DMS 273 (cell line): ENCODE results near the gene FAM83G.

Experiments used
- DNase-seq: peaks from one replicate; lab custom pipeline; 2025; ENCODE audit not compliant: unreplicated experiment; lab: John Stamatoyannopoulos, UW

The FAM83G gene

GRCh38 chr17:19010729-19011505 lies 6.4 kb upstream of the FAM83G start:
- DNase-seq: no peak

DNA sequence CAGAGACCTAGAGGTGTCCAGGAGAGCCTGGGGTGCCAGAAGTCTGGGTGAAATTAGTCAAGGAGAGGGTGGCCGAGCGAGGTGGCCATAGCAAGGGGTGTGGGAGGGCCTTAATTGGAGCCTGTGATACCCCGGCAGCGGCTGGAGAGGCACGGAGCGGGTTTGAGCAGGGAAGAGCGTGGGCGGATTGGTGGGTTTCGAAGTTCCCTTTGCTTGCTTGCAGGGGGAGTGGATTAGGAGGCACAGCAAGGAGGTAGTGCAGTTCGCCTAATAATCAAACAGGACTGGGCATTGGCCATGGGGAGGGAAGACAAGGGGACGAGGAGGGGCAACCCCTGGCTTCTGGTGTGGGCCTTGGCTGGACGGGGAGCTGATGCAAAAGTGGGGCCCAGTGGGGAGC lies 5.4 kb upstream of the FAM83G start:
- no peak for DNase-seq

GRCh38 chr17:19006698-19007097 lies 2.1 kb upstream of the FAM83G start:
- DNase-seq: no peak

DNA sequence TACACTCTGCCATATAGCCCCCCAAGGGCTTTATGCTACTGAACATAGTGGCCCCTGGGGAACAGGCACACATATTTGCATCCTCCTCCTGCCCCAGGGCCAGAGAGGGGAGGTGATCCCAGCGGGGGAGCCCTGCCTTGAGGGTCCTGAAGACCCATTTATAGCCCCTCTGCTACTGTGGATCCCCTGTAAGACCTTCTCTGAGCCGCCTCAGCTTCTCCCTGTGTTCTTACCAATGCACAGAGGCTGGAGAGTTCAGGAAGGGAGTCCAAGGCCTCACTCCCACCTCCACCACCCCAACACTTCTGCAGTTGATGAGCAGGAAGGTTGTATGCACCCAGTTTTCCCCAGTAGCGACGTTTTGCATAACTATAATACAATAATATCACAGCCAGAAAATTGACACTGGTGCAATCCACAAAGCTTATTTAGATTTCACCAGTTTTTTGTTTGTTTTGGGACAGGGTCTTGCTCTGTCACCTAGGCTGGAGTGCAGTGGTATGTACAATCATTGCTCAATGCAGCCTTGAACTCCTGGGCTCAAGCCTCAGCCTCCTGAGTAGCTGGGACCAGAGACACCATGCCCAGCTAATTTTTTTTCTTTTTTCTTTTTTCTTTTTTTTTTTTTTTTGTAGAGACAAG lies 1.3 kb upstream of the FAM83G start:
- DNase-seq: no peak

DNA sequence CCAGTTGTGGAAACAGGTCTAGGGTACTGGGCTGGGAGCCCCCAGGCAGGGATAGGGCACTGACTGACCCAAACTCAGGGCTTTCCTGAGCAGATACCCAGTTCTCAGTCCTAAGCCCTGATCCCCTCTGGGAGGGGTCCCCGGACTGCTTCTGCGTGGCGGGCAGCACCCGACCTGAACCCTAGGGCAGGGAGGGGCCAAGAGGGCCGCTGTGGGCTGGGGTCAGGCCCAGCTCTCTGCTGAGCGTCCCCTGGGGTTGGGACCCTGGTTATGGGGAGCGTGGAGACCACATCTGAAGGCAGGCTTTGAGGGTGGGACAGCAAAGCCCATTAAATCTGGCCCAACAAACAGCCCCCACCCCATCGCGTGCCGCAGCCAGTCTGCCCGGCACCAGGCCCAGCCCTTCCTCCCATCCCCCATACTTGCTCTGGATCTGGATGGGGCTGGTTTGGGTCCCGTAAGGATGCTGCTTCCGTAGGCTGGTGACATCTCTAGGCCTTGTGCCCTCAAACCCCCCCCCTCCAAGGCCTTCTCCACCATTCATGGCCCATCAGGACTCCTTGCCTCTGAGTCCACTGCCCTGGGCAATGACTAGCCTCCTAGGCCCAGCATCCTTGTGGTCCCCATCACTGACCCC lies 691 bp upstream of the FAM83G start:
- DNase-seq: no peak

GRCh38 chr17:19003543-19004420 lies 782 bp downstream of the FAM83G start:
- peak; percentile 78 for DNase-seq

DNA sequence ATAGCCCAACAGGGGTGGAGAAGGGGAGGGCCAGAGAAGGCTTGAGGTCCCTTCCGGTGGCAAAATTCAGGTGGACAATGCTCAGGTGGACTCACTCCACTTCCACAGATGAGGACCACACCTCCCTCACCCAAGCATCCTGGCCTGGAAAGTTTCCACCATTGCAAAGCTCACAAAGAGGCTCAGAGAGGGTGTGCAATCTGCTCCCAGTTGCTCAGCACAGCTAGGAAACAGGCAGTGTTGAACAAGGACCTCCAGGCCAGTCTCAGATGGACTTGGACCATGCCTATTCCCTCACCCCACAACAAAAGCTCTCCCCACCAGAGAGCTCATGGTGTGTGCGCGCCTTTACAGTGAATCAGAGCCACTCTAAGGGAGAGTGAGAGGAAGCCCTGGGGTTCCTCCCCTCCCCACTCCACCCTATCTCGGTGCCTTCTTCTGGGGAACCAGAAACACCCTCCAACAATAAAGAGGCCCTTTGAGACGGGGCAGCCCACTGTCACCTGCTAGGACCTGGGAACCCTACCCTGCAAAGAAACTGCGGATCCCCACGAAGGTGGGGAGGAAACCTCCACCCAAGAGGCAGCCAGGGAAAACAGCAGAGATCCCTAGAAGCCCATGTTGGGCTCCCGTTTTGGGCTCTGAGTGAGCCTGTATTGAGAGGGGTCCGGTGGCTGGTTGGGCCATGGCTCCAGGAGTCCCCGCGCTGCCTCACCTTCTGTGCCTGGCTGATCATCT lies 1.6 kb downstream of the FAM83G start:
- no peak for DNase-seq

DNA sequence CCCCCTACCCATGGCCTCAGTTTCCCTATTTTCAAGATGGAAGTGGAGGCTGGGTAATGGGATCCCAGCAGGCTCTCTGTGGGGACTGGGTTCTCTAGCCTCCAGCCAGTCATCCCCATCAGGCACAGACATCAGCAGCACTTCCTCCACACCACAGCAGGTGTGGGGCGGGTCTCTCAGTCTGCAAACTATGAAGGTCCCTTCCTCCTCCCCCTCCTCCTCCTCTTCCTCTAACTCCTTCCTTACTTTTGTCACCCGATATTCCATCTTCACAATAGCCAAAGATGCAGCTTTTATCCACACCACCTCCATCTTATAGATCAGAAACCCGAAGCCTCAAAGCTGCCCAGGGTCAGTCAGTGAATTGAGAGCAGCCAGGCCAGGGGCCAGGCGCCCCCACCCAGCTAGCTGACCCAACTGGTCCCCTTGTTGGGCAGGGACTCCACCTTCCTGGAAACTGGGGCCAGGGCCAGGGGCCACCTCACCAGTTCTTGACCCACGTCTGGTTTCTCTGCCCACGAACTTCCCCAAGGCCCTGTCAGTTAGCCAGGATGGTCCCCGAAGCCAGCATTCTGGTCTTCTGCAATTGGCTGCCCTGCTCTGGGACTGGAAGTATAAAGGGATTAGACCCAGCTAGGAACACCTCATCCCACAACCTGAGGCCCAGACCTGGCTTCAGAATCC lies 2.5 kb downstream of the FAM83G start:
- DNase-seq: no peak

DNA sequence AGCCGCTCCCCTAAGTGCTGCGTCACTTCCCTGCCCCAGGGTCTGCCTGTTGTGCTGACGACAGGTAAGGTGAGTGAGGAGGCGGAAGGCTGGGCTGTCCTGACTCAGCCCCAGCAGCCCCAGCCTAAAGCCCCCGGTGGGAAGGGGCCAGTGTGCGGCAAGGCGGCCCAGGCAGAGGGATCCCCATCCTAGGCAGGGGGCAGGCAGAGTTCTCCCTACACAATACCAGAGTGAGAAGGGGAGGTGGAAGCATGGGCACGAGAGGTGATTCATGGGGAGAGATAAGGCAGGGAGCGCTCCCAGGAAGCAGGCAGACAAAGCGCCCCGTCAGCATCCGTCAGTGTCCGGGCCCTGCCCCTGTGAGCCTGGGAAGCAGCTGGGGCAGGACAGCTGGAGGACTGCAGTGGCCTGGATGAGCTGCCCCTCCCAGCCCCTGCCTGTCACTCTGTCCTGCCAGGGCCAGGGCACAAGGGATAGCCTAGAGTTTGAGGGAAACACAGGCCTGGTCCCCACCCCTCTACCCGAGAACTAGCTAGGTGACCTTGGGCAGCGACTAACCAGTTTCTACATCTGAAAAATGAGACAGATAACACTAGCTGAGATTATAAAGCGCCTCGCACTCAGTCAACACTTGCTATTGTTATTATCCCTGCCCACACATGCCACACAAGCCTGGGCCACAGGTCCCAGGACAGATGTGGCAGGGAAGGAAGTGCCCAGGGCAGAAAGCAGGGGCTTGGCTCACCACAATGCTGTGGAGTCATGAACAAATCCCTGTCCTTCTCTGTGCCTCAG lies 3.8 kb downstream of the FAM83G start:
- DNase-seq: no peak

GRCh38 chr17:18999911-19000310 lies 4.7 kb downstream of the FAM83G start:
- no peak for DNase-seq

DNA sequence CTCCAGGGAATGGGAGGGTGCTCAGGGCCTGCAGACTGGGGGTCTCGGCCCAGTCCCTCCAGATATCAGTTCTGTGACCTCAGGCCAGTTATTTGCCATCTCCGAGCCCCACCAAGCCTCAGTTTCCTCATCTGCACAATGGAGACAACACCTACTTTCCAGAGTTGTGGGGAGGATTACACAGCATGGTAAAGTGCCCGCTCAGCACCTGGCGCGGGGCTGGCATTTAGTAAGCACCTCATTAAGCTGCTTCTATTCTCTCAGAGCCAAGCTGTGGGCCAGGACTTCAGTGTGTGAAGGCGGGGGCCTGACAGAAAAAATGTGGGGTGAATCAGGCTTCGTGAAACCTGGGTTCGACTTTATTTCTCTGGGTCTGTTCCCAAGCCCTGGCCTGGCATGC lies 5.2 kb downstream of the FAM83G start:
- DNase-seq: no peak

GRCh38 chr17:18997650-18998196 lies 6.8 kb downstream of the FAM83G start:
- DNase-seq: no peak

DNA sequence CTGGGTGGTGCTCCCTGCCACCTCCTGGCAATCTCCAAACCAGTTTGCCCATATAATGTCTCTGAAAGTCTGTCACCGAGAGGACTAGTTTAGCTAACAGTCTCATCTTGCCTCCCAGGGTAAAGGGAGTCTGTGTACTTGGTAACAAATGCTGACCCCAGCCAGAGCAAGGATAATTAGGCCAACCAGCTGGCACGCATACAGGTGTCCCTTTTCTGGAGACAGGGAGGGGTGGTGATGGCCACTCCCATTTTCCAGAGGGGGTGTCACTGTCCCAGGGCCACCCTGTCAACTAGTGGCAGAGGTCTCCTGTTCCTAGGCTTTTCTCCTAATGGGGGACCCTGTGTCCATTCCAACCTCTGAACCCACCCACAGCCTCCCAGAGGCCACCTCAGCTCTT lies 8.1 kb downstream of the FAM83G start:
- DNase-seq: no peak

DNA sequence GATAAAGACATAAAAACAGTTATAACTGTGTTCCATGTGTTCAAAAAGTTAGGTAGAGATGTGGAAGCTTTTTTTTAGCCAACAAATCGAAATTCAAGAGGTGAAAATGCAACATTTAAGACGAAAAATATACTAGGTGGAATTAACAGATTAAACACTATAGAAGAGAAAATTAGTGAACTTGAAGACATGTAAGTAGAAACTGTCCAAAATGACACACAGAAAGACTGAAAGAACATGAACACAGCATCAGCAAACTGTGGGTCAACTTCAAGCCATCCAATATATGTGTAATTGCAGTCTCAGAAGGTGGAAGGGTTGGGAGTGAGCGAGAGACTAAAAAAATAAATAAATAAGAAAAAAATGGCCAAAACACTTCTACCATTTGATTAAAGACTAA lies 9.3 kb downstream of the FAM83G start:
- DNase-seq: no peak

DNA sequence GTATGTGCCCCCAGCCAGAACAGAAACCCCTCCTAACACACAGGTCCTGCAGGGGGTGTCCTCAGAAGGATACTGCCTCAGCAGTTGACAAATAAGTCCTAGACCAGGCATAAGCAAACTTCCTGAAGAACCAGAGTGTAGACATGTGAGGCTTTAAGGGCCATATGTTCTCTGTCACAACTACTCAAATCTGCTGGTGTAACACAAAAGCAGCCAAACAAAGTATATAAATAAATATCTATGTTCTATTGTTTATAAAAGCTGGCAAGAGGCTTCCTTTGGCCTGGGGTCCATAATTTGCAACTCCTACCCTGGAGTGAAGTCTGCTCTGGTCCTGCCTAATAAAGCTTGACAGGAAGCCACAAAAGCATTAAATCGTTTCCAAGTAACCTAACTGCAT lies 9.9 kb downstream of the FAM83G start:
- no peak for DNase-seq

DNA sequence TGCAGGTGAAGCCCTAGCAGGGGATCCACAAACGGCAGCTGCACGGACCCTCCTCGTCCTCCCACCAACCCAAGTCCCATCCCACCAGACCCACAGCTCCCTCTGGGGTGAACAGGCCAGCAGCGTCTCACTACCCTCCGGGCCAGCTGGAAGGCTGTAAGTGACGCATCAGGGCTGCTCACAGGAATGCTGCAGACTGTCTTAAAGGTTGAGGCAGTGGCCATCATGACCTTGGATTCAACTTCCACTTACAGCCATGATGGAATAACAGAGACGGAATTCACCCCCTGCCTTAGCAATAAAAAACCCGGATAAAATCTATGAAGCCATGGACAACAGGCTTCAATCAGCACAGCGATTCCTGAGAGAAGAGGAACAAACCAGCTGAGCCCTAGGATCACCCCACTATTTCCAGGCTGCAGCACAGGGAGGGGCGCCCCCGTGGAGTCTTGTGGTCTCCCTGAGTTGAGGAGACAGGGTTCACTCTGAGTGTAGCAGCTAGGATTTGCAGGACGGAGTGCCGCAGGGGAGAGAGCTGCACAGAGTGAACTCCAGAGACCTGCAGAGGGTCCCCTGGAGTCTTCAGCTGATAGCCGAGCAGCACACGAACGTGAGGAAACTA lies 10.5 kb downstream of the FAM83G start:
- DNase-seq: peak; percentile 34

DNA sequence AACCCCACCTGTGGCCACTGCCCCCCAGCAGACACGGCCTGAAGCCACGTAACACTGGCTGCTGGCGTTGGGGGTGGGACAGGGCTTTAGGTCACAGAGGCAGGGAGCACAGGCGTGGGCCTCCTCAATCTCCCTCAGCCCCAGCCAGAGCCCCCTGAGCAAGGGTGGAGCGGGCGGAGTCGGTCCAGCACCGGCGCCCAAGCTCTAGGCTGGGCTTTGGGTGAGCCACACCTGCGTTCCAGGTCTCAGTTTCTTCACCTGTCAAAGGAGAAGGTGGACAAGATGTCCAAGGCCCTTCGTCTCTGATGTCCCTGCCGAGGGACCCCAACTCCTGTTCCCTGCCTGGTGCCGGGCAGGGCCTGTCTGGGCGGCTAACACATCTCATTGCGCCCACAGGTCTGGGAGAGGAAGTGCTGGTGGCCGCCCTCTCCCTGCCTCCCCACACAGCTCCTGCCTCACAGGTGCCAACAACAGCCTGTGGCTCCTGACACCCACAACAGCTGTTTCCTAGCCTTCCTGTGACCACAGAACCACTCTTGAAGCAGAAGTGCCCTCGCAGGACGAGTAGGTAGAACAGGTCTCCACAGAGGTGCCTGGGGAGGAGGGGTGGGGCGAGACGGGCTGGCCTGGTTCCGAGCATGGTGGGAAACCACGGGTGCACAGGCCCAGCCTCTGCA lies 12.0 kb downstream of the FAM83G start:
- peak; percentile 35 for DNase-seq
